ENCODE data around the gene NINL.
"Not testable (repeated sequence)": the region's sequence is repeated elsewhere in the genome, so short reads cannot be mapped to it uniquely, and the experiment has no call there.

The NINL gene

GRCh38 chr20:25504366-25505135, 80.8 kb downstream of the NINL start:
- no peak overlapping the region for H3K4me3 ChIP-seq
- in situ Hi-C loops (cut with MboI; ENCODE audit: low sequenced_read_pairs), result no loop called here

GRCh38 chr20:25503936-25504335, 81.4 kb downstream of the NINL start:
- no peak overlapping the region for H3K4me3 ChIP-seq
- no peaks in the 10 kb centered on the region for H3K36me3 ChIP-seq (replicated peaks)
- no peaks in the 10 kb centered on the region for H3K4me1 ChIP-seq
- H3K27me3 ChIP-seq (ENCODE audit: low read depth), result no peaks in the 10 kb centered on the region
- no peak for DNase-seq (ENCODE audit: low spot score in 2 of 2)
- no peaks in the 10 kb centered on the region for H3K9me3 ChIP-seq
- in situ Hi-C loops (cut with MboI; ENCODE audit: low sequenced_read_pairs), result no loop called here

More at GRCh38 chr20:25504366-25505135, 80.8 kb downstream of the NINL start:
- Histone ChIP-seq H3K4me1 (no peaks in the 10 kb centered on the region), H3K36me3 (replicated peaks) (0 out of 2 replicates have a peak, but pooled peaks cover 3% of the 10 kb centered on the region), H3K27me3 (ENCODE audit: low read depth) (no peaks in the 10 kb centered on the region), H3K9me3 (no peaks in the 10 kb centered on the region)
- DNase-seq (ENCODE audit: low spot score in 2 of 2), result no peak

DNA sequence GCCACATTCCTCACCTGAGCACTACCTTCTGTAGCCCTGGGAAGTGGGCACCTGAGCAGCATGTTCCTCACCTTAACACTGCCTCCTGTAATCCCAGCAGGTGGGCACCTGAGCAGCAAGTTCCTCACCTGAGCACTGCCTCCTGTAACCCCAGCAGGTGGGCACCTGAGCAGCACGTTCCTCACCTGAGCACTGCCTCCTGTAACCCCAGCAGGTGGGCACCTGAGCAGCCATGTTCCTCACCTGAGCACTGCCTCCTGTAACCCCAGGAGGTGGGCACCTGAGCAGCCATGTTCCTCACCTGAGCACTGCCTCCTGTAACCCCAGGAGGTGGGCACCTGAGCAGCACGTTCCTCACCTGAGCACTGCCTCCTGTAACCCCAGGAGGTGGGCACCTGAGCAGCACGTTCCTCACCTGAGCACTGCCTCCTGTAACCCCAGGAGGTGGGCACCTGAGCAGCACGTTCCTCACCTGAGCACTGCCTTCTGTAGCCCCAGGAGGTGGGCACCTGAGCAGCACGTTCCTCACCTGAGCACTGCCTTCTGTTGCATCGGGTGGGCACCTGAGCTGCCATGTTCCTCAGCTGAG, 82.2 kb downstream of the NINL start:
- H3K36me3 ChIP-seq (replicated peaks); in situ Hi-C loops (cut with MboI; ENCODE audit: low sequenced_read_pairs); H3K27me3 ChIP-seq (ENCODE audit: low read depth); DNase-seq (ENCODE audit: low spot score in 2 of 2); H3K4me3 ChIP-seq; H3K4me1 ChIP-seq; H3K9me3 ChIP-seq: not testable (repeated sequence)

DNA sequence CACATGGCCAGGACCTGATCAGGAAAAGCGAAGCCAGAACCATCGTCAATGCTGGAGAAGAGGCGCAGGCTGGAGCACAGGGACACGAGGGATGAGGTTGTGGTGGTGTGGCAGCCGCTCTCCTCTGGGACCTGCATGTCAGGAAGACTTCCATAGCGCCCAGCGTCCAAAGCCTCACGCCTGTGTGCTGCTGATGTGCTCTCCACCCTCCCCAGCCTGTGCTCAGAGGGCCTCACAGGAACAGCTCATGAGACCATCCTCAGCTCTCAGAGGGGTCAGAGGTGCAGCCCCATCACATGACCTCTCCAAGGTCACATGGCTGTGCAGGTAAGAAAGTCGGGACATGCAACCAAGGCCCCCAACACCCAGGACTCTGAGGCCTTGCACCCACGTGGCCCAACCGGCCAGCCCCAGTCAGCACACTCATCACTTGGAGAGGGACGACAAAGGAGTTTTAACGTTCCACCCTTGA, 84.4 kb downstream of the NINL start:
- H3K9me3 ChIP-seq, result no peaks in the 10 kb centered on the region
- no peak overlapping the region for H3K4me3 ChIP-seq
- H3K4me1 ChIP-seq, result no peaks in the 10 kb centered on the region
- in situ Hi-C loops (cut with MboI; ENCODE audit: low sequenced_read_pairs), result no loop called here
- H3K36me3 ChIP-seq (replicated peaks), result no peaks in the 10 kb centered on the region
- no peaks in the 10 kb centered on the region for H3K27me3 ChIP-seq (ENCODE audit: low read depth)
- no peak for DNase-seq (ENCODE audit: low spot score in 2 of 2)

- Histone ChIP-seq H3K36me3 (replicated peaks) (no peaks in the 10 kb centered on the region), H3K4me1 (no peaks in the 10 kb centered on the region), H3K27me3 (ENCODE audit: low read depth) (no peaks in the 10 kb centered on the region), H3K4me3 (no peak overlapping the region), H3K9me3 (no peaks in the 10 kb centered on the region)
- in situ Hi-C loops (cut with MboI; ENCODE audit: low sequenced_read_pairs), result no loop called here
- no peak for DNase-seq (ENCODE audit: low spot score in 2 of 2)
Observed at GRCh38 chr20:25499855-25500434, 85.4 kb downstream of the NINL start.

DNA sequence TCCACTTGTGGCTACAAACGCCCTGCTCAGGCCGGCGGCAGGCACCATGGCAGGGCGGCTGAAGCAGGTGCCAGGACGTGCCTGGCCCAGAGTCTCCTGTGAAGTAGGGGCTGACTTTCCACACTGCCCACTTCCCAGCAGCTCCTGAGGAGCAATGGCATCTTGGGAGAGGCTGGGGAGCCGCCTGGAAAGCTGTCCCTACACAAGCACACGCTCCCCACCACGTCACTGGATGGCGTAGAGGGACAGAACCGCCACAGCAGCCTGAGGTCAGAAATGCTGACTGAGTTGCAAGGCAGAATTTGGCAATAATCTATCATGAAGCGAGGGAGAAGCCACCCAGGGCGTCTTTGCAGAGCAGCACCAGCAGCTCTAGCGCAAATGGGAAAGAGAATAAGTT, 86.3 kb downstream of the NINL start:
- DNase-seq (ENCODE audit: low spot score in 2 of 2), result no peak
- Histone ChIP-seq H3K27me3 (ENCODE audit: low read depth) (no peaks in the 10 kb centered on the region), H3K4me3 (no peak overlapping the region), H3K36me3 (replicated peaks) (no peaks in the 10 kb centered on the region), H3K4me1 (no peaks in the 10 kb centered on the region), H3K9me3 (no peaks in the 10 kb centered on the region)
- in situ Hi-C loops (cut with MboI; ENCODE audit: low sequenced_read_pairs), result no loop called here

- Histone ChIP-seq H3K4me3 (no peak overlapping the region), H3K36me3 (replicated peaks) (no peaks in the 10 kb centered on the region), H3K9me3 (no peaks in the 10 kb centered on the region), H3K4me1 (no peaks in the 10 kb centered on the region), H3K27me3 (ENCODE audit: low read depth) (no peaks in the 10 kb centered on the region)
- in situ Hi-C loops (cut with MboI; ENCODE audit: low sequenced_read_pairs), result no loop called here
- DNase-seq (ENCODE audit: low spot score in 2 of 2), result no peak
Observed at GRCh38 chr20:25498280-25498606, 87.1 kb downstream of the NINL start.

DNA sequence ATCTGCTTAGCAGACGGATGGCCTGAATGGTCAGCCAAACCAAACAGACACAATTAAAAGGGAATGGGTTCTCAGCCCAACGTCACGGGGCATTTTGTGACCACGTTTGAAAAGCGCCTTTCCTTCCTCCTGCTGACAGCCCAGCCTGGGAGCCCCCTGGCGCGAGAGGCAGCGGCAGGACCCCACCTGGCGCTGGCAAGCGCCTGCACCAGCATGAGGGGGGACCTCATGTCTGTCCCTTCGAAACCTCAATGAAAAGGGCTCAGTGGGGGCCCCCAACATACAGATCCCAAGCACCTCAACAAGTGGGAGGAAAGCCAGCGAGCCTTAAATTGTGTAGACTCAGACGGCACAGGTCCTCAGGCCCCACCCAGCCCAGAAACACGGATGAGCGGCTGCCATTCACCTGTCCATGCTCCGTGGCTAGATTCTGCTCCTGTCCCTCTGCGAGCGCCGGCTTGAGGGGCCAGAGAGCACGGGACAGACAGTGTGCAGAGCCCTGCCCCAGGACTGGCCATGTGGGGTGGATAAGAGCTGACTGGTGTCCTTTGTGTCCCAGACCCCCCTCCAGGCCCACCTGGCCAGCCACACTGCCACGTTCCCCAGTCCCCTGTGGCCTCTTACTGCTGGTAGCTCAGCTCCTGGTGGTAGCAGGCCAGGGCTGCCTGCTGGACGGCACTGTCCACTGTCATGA, 87.6 kb downstream of the NINL start:
- no peaks in the 10 kb centered on the region for H3K27me3 ChIP-seq (ENCODE audit: low read depth)
- DNase-seq (ENCODE audit: low spot score in 2 of 2), result no peak
- no peaks in the 10 kb centered on the region for H3K9me3 ChIP-seq
- no peaks in the 10 kb centered on the region for H3K36me3 ChIP-seq (replicated peaks)
- in situ Hi-C loops (cut with MboI; ENCODE audit: low sequenced_read_pairs), result no loop called here
- no peaks in the 10 kb centered on the region for H3K4me1 ChIP-seq
- no peak overlapping the region for H3K4me3 ChIP-seq

DNA sequence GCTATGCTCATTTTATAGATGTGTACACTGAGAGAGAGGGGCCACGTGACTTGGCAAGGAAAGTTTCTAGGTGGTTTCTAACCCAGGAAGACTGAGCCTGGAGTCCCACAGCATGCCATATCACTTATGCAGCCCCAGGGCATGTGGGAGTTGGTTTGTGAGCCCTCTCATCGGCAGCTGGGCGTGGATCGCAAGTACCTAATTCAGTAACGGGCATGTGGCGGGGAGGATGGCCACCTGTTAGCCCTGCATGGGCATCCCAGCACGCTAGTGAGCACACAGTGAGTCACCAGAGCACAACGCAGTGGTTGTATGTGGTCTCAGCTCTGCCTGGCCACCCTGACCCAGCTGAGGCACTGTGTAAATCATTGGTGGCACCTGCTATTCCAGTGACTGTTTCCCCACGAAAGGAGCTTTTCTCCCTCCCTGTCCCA, 88.3 kb downstream of the NINL start:
- H3K9me3 ChIP-seq, result no peaks in the 10 kb centered on the region
- no peaks in the 10 kb centered on the region for H3K27me3 ChIP-seq (ENCODE audit: low read depth)
- in situ Hi-C loops (cut with MboI; ENCODE audit: low sequenced_read_pairs), result no loop called here
- no peaks in the 10 kb centered on the region for H3K36me3 ChIP-seq (replicated peaks)
- no peaks in the 10 kb centered on the region for H3K4me1 ChIP-seq
- H3K4me3 ChIP-seq, result no peak overlapping the region
- no peak for DNase-seq (ENCODE audit: low spot score in 2 of 2)

GRCh38 chr20:25496165-25496967, 89.0 kb downstream of the NINL start:
- H3K27me3 ChIP-seq (ENCODE audit: low read depth), result no peaks in the 10 kb centered on the region
- no peak overlapping the region for H3K4me3 ChIP-seq

GRCh38 chr20:25495189-25495824, 90.0 kb downstream of the NINL start:
- Histone ChIP-seq H3K27me3 (ENCODE audit: low read depth) (no peaks in the 10 kb centered on the region), H3K36me3 (replicated peaks) (no peaks in the 10 kb centered on the region), H3K9me3 (no peaks in the 10 kb centered on the region), H3K4me1 (no peaks in the 10 kb centered on the region), H3K4me3 (no peak overlapping the region)
- DNase-seq (ENCODE audit: low spot score in 2 of 2), result no peak
- in situ Hi-C loops (cut with MboI; ENCODE audit: low sequenced_read_pairs), result no loop called here

More at GRCh38 chr20:25496165-25496967, 89.0 kb downstream of the NINL start:
- H3K9me3 ChIP-seq, result no peaks in the 10 kb centered on the region
- H3K4me1 ChIP-seq, result no peaks in the 10 kb centered on the region
- in situ Hi-C loops (cut with MboI; ENCODE audit: low sequenced_read_pairs), result no loop called here
- no peaks in the 10 kb centered on the region for H3K36me3 ChIP-seq (replicated peaks)
- no peak for DNase-seq (ENCODE audit: low spot score in 2 of 2)

GRCh38 chr20:25494506-25495188, 90.7 kb downstream of the NINL start:
- in situ Hi-C loops (cut with MboI; ENCODE audit: low sequenced_read_pairs), result no loop called here
- DNase-seq (ENCODE audit: low spot score in 2 of 2), result no peak
- Histone ChIP-seq H3K36me3 (replicated peaks) (no peaks in the 10 kb centered on the region), H3K4me1 (no peaks in the 10 kb centered on the region), H3K27me3 (ENCODE audit: low read depth) (no peaks in the 10 kb centered on the region), H3K9me3 (no peaks in the 10 kb centered on the region), H3K4me3 (no peak overlapping the region)

Measured in HAP-1 (cell line).